GM19372 (cell line): ENCODE measurements around the gene EFNA1.
"Not testable (repeated sequence)": the region's sequence is repeated elsewhere in the genome, so short reads cannot be mapped to it uniquely, and the experiment has no call there.

Experiments
- ATAC-seq: cut with Tn5 transposase; IDR thresholded peaks from one replicate; pipeline ENCODE4 v1.9.1; 2021; ENCODE audit warnings: mild to moderate bottlenecking, low read depth, moderate library complexity; ENCODE audit not compliant: unreplicated experiment

EFNA1 gene

DNA sequence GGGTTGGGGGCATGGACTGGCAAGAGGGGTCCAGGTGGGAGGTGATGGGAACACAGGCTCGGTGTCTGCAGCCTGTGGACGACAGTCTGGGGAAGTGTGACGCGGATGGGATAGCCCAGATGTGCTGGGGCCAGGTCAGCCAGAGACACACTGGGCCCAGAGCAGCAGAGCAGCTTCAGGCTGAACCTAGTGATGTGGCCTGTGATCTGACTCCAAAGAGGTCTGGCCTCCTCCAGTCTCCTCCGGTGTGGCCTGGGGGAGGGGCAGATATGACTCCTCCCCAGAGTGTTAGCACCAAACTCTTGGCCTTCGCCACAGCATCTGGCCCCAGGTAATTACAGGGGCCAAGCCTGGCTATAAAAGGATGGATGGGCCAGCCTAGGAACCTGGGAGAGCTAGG, 35.5 kb upstream of the EFNA1 start:
- ATAC-seq = no peak

DNA sequence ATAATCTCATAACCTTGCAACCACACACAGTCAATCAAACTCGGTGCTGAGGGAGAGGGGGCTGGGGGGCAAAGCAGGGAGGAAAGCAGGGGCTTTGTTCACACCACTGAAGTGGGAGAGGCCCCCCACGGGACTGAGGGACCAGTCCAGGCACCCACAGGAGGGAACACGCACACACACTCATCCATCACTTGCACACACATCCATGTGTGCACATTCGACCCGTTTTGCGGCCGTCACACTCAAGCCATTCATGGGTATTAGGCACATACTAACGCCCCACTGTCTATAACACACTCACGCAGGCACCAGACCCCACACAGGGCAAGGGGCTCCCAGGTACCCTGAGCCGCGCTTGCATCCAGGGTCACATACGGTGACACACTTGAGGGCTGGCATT, 35.0 kb upstream of the EFNA1 start:
- ATAC-seq = no peak

DNA sequence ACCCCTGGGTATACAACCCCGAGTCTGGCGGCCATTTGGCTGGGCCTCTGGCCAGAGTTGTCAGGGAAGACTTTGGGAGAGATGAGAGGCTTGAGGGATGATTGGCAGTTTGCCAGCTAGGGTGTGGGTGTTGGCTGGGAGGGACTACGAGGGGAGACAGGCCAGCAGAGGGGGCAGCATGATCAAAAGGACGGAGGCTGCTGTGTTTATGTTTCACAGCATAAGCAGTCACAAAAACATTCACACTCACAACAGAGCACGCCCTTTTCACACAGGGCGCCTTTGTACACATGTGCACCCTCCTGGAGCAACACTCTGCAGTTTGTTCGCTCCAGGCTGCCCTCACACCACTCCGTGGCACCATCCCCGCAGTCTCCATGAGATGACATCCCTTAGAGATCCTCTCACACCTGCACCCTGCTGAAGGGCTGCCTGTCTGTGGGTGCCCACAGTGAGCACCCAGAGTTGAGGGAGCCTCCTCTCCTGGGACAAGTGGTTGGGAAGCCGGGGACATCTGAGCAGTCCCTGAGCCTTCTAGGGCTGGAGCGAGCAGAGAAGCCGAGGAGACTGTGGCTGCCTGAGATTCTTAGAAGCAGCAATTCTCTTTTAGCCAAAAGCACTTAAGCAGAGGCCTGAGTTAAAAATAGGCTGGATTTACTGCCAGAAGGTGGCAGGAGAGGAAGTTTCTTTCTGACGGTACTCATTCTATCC, 33.6 kb upstream of the EFNA1 start:
- ATAC-seq = no peak

DNA sequence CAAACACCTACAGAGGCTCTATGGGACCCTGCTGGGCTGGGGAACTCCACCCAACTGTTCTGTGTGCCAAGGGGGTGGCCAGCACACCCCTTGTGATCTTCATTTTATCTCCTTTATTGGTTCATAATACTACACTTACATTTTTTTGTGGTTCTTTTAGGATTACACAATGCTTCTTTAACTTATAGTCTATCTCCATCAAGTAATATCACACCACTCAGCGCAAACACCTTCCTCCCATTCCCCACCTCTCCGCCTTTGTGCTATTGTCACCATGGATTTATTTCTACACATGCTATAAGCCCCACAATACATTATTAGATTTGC, 33.1 kb upstream of the EFNA1 start:
- ATAC-seq = no peak

DNA sequence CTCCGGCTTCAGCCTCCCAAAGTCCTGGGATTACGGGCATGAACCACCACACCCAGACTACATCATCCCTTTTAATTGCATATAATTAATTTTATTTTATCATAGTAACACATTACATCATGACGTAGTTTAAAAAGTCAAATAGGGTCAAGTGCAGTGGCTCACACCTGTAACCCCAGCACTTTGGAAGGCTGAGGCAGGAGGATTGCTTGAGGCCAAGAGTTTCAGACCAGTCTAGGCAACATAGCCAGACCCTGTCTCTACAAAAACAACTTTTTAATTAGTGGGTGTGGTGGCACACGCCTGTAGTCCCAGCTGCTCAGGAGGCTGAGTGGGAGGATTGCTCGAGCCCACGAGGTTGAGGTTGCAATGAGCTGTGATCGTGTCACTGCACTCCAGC, 28.3 kb upstream of the EFNA1 start:
- ATAC-seq = no peak

DNA sequence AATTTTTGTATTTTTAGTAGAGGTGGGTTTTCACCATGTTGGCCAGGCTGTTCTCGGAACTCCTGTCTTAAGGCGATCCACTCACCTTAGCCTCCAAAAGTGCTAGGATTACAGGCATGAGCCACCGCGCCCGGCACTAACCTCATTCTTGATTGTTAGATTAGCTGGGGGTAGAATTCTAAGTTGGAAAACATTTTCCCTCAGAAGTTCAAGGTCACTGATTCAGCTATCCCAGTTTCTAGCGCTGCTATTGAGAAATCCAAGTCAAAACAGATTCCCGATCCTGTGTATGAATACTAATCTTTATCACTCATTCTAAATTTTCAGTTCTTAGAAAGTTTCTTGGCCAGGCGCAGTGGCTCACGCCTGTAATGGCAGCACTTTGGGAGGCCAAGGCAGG, 24.4 kb upstream of the EFNA1 start:
- ATAC-seq = no peak

DNA sequence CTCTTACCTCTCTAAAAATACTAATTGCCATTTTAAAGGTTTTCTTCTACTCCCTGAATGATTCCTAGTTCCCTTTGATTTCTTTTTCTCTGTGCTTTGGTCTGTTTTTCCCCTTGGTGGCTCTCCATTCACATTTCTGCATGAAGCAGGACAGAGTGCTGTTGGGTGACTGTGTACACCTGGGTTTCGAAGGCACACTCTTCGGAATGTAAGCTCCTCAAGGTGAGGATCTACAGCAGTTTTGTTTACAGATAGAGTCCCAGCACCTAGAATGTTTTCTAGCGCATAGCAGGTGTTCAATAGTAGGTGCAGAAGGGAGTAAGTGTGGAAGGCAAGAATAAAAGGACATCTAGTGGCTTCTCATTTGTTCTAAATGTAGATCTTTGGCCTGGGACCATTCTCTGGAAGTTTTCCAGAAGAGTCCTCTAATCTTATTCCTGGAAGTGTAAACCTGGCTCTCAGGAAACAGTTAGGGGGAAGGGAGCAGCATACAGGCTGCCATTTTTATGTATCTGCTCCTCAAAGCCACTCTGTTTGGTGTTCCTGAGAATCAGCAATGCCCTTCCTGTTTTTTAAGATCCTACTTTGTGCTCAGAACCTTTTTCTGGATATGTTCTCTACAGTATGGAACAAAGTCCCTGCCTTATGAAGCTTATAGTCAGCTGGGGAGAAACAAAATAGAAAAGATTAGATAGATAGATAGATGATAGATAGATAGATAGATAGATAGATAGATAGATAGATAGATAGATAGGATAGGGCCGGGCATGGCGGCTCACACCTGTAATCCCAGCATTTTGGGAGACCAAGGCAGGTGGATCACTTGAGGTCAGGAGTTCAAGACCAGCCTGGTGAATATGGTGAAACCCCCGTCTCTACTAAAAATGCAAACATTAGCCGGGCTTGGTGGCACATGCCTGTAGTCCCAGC, 22.8 kb upstream of the EFNA1 start:
- ATAC-seq = no peak

DNA sequence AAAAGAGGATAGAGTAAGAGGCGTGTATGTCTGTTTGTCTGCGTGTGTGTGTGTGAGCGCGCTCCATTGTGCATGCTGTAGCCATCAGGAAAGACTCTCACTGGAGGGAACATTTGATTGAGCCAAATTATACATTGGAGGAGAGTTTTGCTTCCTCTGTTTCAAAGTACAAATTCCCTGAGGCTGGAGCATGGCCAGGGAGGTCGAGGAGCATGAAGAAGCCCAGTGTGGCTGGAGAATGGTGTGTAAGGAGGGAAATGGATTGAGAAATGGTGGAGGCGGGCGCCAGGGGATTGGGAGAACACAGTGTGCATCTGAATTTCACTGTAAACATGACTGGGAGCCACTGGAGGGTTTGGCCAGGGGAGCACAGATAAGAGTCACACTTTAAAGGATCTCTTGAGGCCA, 22.1 kb upstream of the EFNA1 start:
- no peak for ATAC-seq

DNA sequence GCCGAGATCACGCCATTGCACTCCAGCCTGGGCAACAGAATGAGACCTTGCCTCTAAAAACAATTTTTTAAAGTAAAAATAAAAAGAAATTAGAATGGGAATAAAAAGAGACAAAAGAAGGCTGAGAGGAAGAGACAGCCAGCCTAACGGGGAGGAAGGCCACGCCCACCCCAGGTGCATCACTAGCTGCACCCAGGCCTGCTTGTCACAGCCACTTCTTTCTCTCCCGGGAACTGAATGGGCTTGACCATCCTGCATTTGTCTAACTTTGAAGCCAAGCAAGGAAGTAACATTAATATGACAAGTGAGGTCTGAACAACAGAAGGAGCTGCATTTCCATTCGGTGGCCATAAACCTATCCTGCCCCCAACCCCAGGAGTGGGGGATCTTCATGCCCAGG, 20.8 kb upstream of the EFNA1 start:
- no peak for ATAC-seq

DNA sequence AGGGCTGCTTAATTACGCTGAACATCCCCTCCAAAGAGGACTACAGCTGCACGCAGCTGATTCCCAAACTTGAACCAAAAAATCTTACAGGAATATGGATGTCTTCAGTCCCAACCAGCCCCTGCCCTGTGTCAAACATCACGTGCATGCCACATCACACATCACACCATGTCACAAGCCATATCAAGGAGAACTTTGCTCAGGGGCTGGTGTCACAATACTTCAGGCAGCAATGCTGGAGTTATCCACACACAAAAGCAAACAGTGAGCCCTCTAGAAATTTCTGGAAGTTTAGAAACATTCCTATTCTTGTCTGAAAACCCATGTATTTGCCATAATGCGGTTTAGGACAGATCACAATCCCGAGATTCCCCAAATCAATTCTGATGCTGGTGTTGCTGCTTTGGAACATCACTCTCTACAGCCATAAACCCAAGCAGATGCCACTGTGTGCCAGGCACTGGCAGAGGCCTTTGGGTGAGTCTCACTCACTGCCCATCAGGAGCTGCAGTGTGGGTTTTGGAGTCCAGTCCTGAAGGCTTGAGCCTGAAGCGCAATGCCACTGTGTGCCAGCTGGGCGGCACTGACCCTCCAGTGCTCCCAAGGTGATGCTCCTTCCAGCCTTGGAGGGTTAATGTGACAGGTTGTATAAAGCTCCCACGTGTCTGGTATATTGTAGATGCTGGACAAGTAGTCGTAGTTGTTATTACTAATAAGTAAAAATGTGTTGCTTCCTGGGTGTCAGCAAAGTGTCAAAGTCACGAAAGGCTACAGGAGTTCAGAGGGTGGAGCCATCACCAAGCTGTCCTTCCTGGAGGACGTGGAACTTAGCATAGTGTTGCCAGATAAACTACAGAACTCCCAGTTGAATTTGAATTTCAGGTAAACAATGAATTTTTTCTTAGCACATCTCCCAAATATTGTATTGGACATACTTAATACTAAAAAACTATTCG, 20.1 kb upstream of the EFNA1 start:
- ATAC-seq = no peak

DNA sequence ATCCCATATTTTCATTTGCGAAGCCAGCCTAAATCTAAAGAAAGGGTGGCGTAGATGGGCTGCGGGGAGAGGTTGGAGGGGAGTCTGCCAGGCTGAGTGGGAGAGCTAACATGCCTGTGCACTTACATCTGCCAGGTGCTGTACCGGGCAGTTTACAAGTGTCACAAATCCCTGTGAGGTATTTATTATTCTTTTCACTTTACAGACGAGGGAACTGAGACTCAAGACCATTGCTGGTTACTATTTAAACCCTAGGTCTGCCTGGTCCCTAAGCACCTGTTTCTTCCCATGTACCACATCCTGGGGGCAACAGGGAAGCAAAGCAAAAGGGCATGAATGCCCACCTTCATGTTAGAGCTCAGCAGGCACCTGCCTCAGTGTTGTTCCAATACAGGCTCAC, 19.4 kb upstream of the EFNA1 start:
- no peak for ATAC-seq

DNA sequence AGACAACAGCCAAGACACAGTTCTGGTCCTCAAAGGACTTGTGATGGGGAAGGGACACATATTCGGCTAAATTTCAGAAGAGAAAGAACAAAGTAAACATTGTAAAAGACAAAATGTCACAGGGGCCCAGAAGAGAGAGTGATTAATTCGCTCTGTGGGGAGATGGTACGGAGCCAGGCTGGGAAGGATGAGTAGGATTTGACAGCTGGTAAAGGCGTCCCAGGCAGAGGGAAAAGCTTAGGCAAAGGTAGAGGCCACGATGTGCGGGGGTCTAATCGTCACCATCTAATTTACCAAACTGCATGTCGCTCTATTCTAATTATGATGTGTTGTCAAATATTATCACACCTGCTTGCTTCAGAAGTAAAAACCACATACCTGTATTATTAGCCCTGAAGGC, 17.3 kb upstream of the EFNA1 start:
- ATAC-seq = no peak

DNA sequence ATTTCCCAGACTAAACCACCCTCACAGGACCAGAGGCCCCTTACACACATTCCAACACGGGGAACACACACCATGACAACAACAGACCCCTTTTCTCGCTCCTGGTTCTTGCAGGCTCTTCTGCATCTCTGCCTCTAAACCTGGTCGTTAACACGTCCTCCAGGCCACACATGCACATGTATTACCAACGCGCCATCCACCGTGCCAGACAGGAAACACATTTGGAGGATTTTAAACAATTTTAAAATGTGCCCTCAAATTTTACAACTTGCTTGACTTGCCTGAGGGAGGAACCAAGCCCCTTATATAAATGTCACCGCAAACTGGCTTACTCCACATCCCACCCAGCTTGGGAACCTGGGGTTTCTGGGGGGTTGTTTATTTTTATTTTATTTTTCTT, 16.9 kb upstream of the EFNA1 start:
- no peak for ATAC-seq

DNA sequence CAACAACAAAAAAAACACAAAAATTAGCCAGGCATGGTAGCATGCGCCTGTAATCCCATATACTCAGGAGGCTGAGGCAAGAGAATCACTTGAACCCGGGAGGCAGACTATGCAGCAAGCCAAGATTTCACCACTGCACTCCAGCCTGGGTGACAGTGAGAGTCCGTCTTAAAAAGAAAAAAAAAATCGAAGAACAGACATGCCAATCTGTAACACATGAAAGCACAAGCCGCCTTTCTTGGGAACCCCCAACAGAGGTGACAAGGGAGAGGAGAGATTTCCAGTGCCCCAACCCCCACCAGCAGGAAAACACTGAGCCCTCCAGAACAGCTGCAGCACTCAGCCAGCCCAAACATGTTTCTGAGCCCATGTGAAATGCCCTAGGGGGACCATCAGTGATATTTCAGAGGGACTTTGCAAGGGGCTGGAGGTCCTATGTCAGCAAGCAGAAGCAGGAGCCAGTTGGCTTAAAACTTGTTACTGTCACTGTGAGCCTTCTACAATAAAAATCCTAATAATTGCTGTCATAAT, 14.2 kb upstream of the EFNA1 start:
- no peak for ATAC-seq

DNA sequence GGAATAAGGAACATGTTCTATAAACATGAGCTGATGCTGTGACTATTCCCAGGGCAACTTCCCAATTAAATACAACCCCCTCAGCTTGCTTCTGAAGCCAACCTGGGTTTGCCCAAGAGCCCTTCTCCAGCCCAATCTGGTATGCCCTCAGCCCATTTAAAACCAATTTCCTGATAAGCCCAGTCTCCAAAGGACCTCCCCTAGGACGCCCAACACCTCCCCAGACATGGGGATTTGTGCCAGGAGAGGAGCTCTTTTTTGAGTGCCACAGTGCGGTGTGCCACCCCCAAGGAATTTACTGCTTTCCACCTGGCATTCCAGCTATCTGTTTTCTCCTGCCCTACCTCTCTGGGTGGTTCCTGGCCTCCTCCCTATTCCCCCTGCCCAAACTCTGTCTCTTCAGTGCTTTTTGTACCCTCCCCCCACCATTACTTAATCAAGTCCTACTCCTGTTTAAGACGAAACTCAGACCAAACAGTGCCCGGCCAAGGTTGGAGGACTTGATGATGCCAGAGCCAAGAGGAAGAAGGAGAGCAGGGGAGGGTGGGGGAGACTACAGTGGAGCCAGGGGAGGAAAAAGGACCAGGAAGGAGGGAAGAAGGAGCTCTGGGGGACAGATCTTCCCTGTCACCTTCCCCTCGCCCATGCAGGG, 11.4 kb upstream of the EFNA1 start:
- ATAC-seq = no peak

DNA sequence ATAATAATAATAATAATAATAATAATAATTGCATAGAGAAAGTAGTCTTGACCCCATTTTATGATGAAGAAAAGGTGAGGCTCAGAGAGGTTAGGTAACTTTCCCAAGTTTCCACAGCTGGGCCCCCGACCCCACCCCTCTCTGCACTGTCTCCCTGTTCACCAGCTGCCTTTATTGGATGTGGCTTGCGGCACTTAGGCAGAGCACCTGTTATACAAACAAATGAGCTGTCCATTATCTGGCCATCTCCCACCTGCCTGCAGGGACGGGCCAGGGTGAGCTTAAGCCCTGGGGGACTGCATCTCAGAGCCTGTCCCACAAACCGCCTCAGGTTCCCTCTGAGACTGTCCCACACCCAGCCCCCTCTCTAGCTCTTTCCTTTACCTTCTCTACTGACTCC, 10.1 kb upstream of the EFNA1 start:
- no peak for ATAC-seq

DNA sequence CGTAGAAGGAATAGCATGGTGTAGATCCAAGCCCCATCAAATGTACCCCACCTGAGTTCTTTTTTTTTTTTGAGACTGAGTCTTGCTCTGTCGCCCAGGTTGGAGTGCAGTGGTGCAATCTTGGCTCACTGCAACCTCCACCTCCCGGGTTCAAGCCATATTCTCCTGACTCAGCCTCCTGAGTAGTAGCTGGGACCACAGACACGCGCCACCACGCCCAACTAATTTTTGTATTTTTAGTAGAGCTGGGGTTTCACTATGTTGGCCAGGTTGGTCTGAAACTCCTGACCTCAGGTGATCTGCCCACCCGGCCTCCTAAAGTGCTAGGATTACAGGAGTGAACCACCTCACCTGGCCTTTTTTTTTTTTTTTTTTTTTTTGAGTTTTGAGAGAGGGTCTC, 9.6 kb upstream of the EFNA1 start:
- ATAC-seq = not testable (repeated sequence)

DNA sequence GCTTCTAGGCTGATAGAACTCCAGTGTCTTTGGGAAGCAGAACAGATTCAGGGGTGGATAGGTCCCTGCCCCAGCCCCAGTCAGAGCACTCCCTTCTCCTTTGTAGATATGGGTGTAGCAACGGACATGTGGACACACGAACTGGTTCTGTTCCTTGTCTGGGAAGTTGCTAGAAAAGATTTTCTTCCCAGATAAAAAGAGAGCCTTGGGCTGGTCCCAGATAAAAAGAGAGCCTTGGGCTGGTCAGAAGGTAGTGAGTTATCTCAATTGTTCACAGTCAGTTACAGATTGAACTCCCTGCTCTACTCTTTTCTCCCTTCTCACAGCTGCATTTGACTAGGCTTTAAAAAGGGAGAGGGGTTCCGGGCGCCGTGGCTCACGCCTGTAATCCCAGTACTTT, 7.4 kb upstream of the EFNA1 start:
- no peak for ATAC-seq

DNA sequence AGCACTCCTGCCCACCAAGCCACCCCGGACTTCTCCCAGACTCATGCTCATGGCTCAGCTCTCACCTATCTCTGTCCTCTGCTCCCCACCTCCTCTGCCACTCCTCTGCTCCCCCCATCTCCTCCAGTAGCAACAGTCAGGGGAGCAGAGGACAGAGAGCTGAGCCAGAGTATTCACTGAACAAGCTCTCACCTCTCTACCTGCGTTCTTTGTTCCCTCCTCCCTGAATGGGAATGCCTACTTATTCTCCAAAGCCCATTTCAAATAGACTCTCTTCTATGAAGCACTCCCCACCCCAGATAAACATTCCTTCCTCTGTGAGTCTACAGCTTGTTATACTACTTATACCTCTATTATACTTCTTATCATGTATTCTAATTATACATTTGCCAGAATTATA, 6.4 kb upstream of the EFNA1 start:
- no peak for ATAC-seq

DNA sequence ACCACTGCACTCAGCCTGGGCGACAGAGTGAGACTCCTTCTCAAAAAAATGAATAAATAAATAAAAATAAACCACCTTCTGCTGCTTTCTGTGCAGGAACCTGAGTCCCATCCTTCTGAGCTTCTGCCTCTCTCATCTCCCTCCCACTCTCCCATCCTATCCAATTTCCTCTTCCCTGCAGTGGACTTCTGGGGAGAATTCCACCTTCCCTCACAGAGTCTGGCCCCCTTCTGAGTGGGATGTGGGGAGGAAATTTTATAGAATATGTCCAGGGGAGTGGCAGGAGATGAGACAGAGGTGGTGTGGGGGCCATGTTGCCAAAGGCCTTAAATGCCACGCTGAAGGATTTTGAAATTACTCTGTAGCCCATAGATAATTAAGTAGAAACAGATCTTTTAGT, 5.4 kb upstream of the EFNA1 start:
- ATAC-seq = no peak
